ENCODE measurements around the gene PIWIL4.

DNA sequence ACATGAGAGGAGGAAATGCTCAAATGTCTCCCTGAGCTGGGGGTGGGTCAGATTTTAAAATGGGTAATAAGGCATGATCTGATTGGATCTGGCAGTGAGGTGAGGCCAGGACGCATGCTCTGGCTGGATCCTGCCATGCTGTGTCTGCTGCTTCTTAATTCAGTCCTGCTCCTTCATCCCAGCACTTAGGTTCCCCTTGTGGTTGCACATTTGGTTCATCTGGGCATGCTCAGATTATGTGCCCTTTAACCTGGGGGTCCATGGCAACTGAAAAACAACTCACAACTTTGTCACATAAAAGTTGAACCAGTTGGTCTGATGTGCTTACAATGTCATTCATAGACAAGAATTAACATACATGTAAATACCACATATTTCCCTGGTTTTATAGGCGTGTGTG lies 67.9 kb downstream of the PIWIL4 start:
- TF ChIP-seq ARNT (IDR thresholded peaks at IDR 0.05) = no peak
- no peak for TF ChIP-seq BHLHE40 (IDR thresholded peaks at IDR 0.05; ENCODE audit: borderline replicate concordance)
- TF ChIP-seq ELF4 (IDR thresholded peaks at IDR 0.05) = no peak
- no peak for TF ChIP-seq SUZ12 (IDR thresholded peaks at IDR 0.05)
- no peak for TF ChIP-seq SP1 (IDR thresholded peaks at IDR 0.05)
- no peak for TF ChIP-seq FOXM1 (IDR thresholded peaks at IDR 0.05; ENCODE audit: borderline replicate concordance)

Measured in HEK293T (cell line).